ENCODE measurements around the gene IKZF4.

IKZF4 gene

GRCh38 chr12:56078931-56079722 lies 58.3 kb downstream of the IKZF4 start:
- DNase-seq (ENCODE audit: low read depth) = peak; percentile 27
- H3K4me3 ChIP-seq (ENCODE audit: control insufficient read depth, low read depth, low read length) = peak overlapping the region; percentile 65
- TF ChIP-seq CTCF (IDR thresholded peaks at IDR 0.05; ENCODE audit: control insufficient read depth, insufficient read depth, low read depth, low read length, missing control alignments) = peak; percentile 88

GRCh38 chr12:56079723-56080555 lies 59.1 kb downstream of the IKZF4 start, which contains the start of gene ERBB3:
Gene ERBB3, plus strand, starts transcription at chr12:56080165. Its CDS starts 136 bp downstream, at chr12:56080301.
- TF ChIP-seq CTCF (IDR thresholded peaks at IDR 0.05; ENCODE audit: control insufficient read depth, insufficient read depth, low read depth, low read length, missing control alignments) = no peak
- peak; percentile 25 for DNase-seq (ENCODE audit: low read depth)
- peak within 1 kb of the TSS; percentile 65 for H3K4me3 ChIP-seq (ENCODE audit: control insufficient read depth, low read depth, low read length)

- DNase-seq (ENCODE audit: low read depth) = no peak
- peak overlapping the region; percentile 65 for H3K4me3 ChIP-seq (ENCODE audit: control insufficient read depth, low read depth, low read length)
- no peak for TF ChIP-seq CTCF (IDR thresholded peaks at IDR 0.05; ENCODE audit: control insufficient read depth, insufficient read depth, low read depth, low read length, missing control alignments)
Observed at GRCh38 chr12:56080556-56081138, 59.8 kb downstream of the IKZF4 start.

- DNase-seq (ENCODE audit: low read depth) = no peak
- TF ChIP-seq CTCF (IDR thresholded peaks at IDR 0.05; ENCODE audit: control insufficient read depth, insufficient read depth, low read depth, low read length, missing control alignments) = no peak
- no peak overlapping the region for H3K4me3 ChIP-seq (ENCODE audit: control insufficient read depth, low read depth, low read length)
Observed at GRCh38 chr12:56081393-56082347, 60.8 kb downstream of the IKZF4 start.

- TF ChIP-seq CTCF (IDR thresholded peaks at IDR 0.05; ENCODE audit: control insufficient read depth, insufficient read depth, low read depth, low read length, missing control alignments) = no peak
- H3K4me3 ChIP-seq (ENCODE audit: control insufficient read depth, low read depth, low read length) = no peak overlapping the region
- DNase-seq (ENCODE audit: low read depth) = no peak
Observed at GRCh38 chr12:56082382-56082781, 61.5 kb downstream of the IKZF4 start.
